Anterior cingulate cortex (tissue), 58 donors: ENCODE measurements around the gene RASA4B.
"Not testable (repeated sequence)": the region's sequence is repeated elsewhere in the genome, so short reads cannot be mapped to it uniquely, and the experiment has no call there.

Source experiments
- DNase-seq, 58 donors: peaks; one replicate each; lab custom pipeline; 2025; lab: John Stamatoyannopoulos, UW

RASA4B gene

DNA sequence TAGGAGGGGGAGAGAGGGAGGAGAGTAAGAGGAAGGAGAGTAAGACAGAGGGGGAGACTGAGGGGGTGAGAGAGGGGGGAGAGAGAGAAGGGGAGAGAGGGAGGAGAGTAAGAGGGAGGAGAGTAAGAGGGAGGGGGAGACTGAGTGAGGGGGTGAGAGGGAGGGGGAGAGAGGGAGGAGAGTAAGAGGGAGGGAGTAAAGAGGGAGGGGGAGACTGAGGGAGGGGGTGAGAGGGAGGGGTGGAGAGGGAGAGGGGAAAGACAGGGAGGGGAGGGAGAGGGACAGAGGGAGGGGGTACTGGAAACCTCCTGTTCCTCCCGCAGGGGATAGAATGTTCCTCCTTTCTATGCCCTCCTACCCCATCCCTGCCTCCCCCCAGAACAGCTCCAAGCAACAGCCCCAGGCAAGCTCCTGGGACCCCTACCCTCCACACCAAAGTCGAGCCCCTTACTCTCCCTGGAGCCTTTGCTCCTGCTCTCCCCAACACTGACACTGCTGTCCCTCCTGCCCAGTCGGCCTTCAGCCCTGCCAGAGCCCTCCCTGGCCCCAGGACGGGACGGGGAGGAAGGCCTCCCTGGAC is 4.8 kb downstream of the RASA4B start:
- not testable (repeated sequence) for DNase-seq

DNA sequence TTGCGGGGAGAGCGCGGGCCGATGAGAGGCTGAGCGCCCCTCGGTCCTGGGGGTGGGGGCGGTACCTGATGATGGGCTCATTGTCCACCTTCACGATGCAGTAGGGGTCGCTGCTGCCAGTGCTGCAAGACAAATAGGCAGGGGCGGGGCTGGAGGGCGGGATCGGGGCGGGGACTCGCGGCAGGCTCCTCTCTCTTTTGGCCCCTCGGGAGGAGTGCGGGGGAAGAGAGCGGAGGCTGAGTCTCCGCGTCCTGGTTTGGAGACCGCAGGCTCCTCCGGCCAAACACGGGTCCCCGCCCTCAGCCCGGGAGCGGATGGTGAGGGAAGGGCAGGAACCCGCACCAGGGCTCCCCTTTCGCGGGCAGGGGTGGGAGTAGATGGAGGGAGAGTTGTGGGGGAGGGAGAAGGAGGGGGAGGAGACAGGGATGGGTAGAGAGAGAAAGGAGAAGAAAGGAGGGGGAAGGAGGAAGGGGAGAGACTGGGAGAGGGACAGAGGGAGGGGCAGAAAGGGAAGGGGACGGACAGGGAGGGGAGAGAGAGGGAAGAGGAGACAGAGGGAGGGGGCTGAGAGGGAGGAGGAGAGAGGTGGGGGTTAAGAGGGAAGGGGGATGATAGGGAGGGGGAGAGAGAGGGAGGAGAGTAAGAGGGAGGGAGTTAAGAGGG is 5.6 kb downstream of the RASA4B start:
- not testable (repeated sequence) for DNase-seq

DNA sequence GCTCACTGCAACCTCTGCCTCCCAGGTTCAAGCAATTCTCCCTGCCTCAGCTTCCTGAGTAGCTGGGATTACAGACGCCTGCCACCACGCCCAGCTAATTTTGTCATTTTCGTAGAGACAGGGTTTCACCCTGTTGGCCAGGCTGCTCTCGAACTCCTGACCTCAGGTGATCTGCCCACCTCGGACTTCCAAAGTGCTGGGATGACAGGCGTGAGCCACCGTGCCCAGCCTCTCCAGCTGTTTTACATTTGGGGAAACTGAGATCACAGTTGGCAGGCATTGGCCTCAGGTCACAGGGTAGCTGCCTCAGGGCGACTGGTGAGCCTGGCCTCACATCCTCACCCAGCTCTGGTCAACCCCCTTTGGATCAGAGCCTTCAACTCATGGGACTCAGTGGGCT is 7.0 kb downstream of the RASA4B start:
- DNase-seq, result not testable (repeated sequence)

DNA sequence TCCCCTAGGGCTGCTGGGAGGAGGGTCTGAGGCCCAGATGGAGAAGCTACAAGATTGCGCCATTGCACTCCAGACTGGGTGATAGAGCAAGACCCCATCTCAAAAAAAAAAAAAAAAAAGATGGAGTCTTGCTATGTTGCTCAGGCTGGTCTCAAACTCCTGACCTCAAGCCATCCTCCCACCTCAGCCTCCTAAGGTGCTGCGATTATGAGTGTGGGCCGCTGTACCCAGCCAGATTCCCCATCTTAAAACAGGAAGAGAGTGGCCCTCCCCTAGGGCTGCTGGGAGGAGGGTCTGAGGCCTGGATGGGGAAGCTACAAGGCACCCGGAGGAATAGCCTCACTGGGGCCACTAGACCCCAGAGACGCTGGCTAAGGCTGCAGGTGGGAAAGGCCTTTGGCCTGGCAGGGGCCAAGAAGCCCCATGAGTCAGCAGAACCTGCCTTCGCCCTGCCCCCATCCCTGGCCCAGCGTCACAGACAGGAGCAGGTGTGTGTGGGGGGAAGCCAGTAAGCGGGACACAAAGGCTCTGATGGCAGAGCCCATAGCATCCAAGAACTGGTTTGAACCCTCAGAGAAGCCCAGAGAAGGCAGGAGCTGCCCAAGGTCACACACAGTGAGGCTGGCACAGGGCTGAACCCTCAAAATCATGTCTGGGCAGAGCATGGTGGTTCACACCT is 10.0 kb downstream of the RASA4B start:
- DNase-seq, result not testable (repeated sequence)

DNA sequence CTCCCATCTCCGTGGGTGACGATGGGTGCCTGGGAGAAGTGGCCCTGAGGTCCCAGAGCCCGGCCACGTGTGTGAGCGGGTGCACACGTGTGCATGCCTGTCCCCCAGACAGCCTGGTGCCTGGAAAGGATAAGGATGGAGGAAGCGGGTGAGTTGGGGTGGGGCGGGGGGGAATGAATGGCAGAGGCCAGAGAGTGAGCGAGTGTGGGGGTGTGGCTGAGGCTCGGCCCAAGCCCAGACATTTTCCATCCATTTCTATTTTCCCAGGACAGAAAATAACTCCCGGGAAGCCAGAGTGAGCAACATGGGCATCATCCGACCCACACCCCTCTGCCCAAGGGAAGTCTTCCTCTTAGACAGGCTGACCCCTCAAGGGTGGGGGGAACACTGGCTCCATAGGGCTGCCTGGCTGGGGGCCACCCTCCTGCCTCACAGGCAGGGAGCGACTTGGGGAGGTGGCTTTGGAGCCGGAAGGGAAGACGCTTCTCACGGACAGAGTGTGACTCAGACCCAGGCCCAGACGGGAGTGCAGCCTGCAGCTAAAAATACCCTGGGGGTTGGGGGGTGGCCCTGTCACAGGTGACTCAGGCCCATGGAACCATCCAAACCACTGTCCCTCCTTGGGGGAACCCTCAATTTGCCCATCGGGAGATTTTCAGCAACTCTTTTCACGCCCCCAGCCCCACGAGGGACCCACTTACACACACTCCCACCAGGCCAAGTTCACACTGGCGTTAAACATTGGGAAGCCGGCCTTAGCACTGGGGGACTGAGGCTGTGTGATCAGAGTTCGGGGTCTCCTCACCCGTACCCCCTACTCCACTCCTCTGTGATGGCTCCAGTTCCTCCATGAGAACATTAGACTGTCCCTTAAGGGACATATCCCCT is 12.0 kb downstream of the RASA4B start:
- not testable (repeated sequence) for DNase-seq

DNA sequence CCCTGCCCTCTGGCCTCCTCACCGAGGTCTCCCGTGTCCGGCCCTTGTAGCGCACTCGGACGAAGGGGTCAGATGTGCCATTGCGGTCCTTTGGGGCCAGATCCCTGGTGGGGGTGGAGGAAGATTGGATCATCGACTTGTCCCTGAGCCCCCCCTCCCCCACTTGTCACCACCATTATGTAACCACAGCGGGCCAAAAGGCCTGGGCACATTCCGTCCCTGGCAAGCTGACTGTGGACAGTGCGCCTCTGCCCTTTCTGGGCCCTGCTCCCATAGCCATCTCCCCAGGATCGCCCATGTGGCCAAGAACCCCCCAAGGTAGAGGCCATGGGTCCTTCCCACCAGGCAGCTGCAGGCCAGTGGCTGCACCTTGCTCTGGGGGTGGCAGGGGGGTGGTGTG is 14.4 kb downstream of the RASA4B start:
- DNase-seq, result not testable (repeated sequence)

DNA sequence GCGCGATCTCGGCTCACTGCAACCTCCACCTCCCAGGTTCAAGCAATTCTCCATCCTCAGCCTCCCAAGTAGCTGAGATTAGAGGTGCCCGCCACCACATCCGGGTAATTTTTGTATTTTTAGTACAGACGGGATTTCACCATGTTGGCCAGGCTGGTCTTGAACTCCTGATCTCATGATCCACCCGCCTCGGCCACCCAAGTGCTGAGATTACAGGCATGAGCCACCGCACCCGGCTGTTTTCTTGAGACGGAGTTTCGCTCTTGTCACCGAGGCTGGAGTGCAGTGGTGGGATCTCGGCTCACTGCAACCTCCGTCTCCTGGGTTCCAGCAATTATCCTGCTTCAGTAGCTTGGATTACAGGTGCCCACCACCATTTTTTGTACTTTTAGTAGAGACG is 19.3 kb downstream of the RASA4B start:
- not testable (repeated sequence) for DNase-seq

DNA sequence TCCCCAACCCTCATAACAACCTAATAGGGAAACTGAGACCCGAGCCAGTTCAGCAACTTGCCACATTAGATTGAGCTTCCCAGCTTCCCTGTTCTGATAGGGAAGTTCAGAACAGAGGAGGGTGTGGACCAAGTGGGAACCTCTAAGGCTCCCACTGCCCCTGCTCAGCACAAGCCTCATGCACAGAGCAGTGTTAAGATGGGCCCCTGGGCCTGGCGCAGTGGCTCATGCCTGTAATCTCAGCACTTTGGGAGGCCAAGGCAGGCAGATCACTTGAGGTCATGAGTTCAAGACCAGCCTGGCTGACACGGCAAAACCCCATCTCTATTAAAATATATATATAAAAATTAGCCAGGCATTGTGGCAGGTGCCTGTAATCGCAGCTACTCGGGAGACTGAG is 20.3 kb downstream of the RASA4B start:
- not testable (repeated sequence) for DNase-seq

DNA sequence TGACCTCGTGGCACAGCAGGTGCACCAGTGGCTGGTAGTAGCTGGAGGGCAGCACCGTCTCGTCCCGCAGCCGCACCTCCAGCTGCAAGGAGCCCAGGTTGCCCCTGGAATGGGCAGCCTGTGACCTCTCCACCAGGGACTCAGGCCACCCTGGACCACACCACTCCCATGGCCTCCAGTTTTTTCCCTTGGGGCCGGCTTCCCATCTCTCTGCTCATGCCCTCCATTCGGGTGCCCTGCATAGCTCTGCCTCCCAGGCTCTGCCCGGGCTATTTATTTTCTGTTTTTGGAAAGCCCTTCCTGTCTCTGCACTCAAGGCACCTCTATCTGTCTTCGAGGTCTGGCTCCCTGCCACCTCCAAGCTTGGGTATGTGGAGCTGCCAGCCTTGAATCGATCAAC is 20.7 kb downstream of the RASA4B start:
- DNase-seq, result not testable (repeated sequence)

DNA sequence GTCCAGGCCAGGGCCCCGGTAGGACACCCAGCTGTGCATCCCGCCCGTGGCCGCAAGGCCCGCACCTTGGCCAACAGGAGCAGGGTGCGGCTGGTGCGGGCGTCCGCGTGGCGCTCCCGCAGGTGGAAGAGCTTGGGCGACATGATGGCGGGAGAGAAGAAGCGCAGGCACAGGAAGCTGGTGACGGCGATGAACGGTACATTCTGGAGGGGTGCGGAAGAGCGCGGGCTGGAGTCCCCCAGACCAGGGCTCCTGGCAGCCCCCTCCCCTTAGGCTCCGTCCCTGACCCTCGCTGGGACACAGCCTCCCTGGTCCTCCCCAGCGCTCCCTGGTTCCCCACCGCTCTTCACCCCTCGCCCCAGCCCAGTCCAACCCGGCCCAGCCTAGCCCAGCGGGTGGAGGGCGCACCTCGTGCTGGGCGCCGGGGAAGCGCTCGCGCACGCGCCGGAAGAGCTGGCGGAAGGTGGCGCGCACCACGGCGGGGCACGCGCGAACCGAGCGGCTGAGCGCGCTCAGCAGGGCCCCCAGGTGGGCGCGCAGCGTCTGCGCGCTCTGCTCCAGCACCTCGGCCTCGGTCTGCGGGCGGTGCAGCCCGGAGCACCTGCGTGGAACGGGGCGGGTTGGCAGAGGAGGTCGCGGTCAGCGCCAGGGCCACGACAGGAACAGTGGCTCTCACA is 23.0 kb downstream of the RASA4B start:
- not testable (repeated sequence) for DNase-seq

DNA sequence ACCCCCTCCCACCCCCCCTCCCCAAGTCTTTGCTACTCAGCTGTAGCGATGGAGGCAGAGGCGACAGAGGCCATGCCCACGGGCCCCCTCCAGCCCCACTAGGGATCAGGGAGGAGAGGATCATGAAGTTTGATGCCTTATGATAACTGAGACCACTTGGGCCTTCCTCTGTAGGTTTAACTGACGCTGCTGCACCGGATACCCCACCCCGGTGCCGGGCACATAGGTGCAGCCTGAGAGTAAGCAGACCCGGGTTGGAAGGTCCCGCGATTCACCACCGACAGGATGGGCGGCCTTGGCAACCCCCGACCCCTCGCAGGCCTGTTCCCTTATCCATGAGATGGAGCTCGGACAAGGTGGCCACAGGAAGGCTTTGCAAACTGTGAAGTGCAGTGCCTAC is 23.6 kb downstream of the RASA4B start:
- DNase-seq, result not testable (repeated sequence)

DNA sequence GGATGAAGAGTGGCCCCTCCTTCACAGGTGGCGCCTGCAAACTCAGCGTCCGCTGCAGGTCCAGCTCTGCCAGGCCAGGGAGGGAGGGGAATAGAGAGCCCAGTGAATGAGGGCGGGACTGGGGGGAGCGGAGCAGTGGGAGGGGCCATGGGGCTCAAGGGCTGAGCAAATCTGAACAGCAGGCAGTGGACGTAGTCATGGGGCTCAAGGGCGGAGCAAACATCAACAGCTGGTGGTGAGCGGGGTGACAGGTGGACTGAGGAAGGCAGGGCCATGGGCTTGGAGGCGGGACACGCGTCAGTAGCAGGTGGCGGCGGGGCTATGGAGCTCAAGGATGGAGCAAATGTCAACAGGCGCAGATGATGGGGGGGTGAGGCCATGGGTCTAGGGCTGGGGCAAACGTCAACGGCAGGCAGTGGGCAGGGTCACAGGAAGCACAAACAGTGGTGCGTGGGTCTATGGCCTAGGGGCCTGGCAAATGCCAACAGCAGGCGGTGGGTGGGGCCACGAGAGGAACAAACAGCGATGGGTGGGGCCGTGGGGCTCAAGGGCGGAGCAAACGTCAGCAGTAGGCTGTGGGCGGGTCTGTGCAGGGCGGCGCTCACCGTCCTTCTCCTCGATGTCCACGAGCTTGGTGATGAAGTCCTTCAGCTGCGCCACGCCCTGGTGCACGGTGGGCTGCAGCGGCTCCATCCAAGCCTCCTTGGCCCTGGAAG is 24.2 kb downstream of the RASA4B start:
- not testable (repeated sequence) for DNase-seq

DNA sequence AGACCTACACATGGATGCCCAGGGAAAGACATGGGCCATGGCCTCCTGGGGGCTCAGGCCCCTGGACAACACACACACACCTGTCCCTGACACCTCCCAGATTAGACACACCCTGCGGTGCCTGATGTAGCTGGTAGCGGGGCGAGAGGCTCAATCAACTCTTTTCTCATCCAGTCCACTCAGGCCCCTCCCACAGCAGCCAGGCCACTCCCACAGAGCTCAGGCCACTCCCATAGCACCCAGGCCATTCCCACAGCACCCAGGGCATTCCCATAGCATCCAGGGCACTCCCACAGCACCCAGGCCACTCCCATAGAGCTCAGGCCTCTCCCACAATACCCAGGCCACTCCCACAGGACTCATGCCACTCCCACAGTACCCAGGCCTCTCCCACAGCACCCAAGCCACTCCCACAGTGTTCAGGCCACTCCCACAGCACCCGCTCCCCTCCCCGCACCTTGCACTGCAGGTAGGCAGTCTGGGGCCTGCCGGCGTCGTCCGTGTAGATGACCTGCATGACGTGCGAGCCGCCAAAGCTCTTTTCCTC is 27.0 kb downstream of the RASA4B start:
- not testable (repeated sequence) for DNase-seq

DNA sequence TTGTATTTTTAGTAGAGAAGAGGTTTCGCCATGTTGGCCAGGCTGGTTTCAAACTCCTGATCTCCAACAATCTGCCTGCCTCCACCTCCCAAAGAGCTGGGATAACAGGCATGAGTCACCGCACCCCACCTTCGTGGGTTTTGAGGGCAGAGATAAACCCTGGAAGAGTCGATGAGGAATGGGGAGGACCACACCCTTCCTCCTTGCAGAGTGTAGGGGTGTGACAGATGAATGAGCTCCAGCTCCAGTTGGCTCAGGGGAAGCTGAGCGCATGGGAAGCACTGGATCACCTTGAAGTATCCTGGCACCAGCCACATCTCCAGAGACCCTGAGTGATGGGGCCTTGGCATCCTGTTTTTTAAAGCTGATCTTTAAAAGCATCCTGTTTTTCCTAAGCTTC is 33.3 kb downstream of the RASA4B start:
- not testable (repeated sequence) for DNase-seq

DNA sequence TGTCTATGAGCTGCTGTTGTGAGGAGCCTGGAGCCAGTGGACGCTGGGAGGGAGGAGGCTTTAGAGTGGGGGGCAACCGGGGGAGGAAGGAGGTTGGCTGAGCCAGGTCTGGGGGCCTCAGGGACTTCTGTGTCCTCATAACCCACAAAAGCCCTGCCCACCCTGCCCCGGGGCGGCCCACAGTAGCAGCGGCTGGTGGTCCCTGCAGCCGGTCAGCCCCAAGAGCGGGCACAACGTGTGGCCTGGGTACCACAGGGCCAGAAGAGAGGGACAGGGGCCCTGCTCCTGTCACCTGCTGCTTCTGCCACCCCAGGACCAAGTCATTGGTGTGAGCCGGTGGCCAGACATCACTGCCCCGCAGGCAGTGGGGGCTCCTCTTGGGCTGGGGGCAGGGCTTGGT is 35.6 kb downstream of the RASA4B start:
- DNase-seq, result not testable (repeated sequence)

DNA sequence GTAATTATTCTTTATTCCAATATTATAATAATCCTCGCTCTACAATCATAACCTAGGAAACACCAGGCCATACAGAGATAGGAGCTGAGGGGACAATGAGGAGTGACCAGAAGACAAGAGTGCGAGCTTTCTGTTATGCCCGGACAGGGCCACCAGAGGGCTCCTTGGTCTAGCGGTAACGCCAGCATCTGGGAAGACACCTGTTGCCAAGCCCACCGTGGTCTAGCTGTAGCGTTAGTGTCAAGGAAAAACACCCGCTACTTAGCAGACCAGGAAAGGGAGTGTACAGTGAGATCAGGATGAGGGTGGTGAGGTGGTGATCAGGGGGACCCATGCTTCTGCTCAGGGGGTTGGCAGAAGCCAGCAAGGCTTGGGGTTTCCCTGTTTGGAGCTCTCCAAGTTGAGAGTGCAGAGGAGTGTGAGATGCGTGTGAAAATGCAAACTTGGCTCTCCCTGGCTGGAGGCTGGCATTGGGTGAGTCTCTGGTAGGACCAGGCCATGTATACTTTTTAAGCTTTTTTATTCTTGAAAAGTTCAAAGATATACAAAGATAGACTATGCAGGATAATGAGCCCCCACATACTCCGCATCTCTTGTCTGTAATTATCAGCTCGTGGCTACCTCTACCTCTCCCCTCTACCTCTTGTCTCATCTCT is 37.5 kb downstream of the RASA4B start:
- DNase-seq, result not testable (repeated sequence)

DNA sequence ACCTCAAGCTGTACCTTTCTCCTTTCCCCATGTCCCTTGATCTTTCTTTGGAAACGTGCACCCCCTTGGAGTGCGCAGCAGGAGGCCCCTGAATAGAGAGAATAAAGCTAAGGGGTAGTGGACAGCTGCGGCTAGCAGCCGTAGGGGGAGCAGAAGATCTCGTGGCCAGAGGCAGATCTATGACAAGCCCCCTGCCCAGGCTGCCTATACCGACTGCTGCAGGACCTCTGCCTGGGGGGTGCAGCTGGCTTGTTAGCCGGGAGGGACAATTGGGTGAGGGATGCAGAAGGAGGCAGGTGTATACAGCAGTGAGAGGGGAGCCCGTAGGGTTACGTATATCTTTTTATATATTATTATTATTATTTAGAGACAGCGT is 38.4 kb downstream of the RASA4B start:
- not testable (repeated sequence) for DNase-seq

DNA sequence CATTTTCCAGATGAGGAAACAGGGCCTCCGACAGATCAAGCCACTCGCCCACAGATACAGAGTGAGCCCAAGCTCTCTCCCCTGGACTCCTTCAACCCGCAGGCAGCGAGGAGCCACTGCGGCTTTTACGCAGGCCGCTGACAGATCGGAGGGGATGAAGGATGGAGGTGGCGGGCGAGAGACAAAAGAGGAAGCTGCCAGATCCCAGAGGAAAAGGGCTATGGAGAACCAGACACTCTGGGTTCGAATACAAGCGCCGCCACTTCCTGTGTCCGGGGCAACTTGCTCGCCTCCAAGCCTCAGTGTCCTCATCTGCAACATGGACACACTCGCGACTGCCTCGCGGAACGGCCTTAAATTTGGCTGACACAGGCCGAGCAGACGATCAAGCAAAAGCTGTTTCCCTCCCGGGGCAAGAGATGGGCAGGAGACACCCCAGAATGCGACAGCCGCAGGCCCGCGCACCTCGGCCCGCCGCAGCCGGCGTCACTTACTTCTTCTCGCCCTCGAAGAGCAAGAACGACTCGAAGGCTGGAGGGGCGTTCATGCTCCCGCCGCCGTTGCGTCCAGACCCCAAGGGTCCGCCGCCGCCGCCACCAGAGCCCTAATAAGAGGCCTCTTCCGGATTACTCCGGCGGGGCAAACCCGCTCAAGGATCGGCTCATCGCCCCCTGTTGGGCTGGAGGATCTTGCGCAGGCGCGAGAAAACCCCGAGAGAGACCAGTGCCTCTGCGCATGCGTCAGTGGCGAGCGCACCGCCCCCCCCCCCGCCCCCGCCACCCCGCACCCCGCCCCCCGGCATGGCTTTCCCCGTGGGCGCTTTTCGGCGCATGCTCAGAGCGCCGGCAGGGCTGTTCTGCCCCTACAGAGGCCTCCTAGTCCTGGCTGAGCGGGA is 39.0 kb downstream of the RASA4B start, which contains the start of gene POLR2J:
TSS of gene POLR2J (minus strand) at position 609 of the 895 bp plus-strand sequence. CDS start at position 547, 62 bp downstream.
- DNase-seq, result not testable (repeated sequence)
